ENCODE data around the gene MAOA.
A peak's percentile ranks its signal among the peaks of the same experiment; 100 is the strongest.

MAOA gene

DNA sequence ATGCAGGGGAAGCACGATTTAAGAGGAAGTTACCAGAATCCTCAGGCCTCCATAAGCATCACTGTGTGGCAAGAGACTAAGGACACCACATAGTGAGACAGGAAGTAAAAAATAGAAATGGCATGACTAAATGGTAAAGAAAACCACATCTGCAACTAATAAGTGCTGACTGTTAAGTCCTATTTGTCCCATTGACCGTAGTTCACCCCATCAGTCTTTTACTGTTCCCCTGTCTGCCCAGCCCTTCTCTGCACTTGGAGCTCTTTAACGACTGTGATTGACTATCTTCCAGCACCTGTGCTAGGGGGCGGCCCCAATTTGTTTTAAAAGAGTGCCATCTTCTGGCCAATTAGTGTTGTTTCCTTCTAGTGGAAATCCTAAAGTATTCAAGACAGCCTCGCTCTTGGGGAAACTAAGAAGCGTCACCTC lies 94.2 kb downstream of the MAOA start:
- DNase-seq (ENCODE audit: low read depth in 2 of 2, low spot score in 1 of 2), result peak; percentile 1 to 4

DNA sequence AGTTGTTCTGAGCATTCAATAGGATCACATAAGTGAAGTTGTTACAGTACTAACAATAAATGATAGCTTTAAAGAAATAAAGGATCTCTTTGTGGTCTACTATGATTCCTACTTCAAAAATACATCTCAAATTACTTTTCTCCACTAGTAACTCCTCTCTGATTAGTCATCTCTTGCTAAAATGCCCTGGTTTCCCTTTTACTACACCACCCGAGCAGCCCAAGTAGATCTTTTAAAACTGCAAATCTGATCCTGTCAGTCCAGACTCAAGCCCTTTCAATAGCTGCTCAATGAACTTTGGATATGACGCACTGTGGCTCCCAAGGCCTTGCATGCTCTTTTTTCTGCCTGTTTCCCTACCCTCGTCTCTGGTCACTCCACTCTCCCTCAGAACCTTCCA lies 97.5 kb downstream of the MAOA start:
- DNase-seq (ENCODE audit: low read depth in 2 of 2, low spot score in 1 of 2), result no peak

- no peak for DNase-seq (ENCODE audit: low read depth in 2 of 2, low spot score in 1 of 2)
These were observed 100.0 kb downstream of the MAOA start for GRCh38 chrX:43756076-43756475.

DNA sequence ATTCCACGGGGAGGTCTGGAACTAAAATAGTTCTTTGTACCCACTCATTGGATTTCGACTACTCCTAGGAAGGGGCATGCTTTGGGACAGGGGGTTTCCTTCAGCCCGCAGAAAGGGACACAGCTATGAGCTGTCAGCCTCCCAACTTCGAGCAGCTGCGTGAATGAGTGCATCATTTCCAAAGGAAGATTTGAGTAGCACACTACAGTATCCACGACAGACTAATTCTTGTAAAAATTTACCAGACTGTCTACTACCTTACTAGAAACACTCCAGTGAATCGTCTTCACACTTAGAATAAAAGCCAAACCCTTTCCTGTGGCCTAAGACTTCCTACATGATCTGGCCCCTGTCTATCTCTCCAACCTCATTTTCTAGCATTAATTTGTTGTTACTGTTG lies 101.9 kb downstream of the MAOA start:
- DNase-seq (ENCODE audit: low read depth in 2 of 2, low spot score in 1 of 2), result no peak

DNA sequence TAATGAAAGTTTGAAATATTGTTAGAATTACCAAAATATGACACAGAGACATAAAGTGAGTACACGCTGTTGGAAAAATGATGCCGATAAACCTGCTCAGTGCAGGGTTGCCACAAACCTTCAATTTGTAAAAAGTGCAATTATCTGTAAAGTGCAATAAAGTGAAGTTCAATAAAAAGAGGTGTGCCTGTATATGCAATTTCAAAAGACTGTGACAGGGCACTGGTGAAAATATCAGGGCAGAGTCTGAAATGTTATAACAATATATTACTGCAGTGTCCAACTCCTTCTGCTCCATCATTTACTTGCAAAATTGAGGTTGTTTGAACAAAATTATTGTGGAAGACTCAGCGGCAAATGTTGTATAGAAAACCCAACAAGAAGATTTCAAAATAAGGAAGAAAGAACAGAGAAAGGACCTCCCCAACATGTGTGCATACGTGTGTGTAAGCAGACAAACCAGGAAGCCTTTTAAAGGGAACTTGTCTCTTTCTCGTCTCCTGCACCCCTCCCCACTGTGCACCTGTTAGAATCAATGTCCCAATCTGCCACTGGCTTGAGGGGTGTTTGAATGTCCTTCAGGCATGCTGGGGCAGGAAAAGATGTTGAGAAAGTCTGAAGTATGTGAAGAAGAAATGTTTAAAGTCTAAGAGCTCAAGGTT lies 130.0 kb downstream of the MAOA start:
- DNase-seq (ENCODE audit: low read depth in 2 of 2, low spot score in 1 of 2), result no peak
